Neuronal stem cell (in vitro differentiated cells): ENCODE measurements around the gene CMSS1.

Experiments
- DNase-seq: peaks from one replicate; pipeline ENCODE4 v3.0.0-alpha.2; 2013; ENCODE audit warnings: low spot score
- H2AFZ ChIP-seq: one replicate; pipeline ENCODE4 v1.6.1; 2013; ENCODE audit warnings: mild to moderate bottlenecking, low read length, inconsistent platforms
- H2AK5ac ChIP-seq: 2 replicates; pipeline ENCODE4 v1.6.1; 2013; ENCODE audit warnings: low read depth, mild to moderate bottlenecking, inconsistent platforms, low read length, moderate library complexity, mixed read lengths
- H2BK120ac ChIP-seq: 2 replicates; pipeline ENCODE4 v1.6.1; 2013; ENCODE audit warnings: low read depth, mild to moderate bottlenecking, inconsistent platforms, low read length, moderate library complexity, mixed read lengths
- H2BK12ac ChIP-seq: one replicate; pipeline ENCODE4 v1.6.1; 2013; ENCODE audit warnings: low read length, inconsistent platforms
- H2BK15ac ChIP-seq: 2 replicates; pipeline ENCODE4 v1.6.1; 2013; ENCODE audit warnings: mild to moderate bottlenecking, low read length, inconsistent platforms, mixed read lengths
- H2BK5ac ChIP-seq: one replicate; pipeline ENCODE4 v1.6.1; 2013; ENCODE audit warnings: inconsistent platforms, mild to moderate bottlenecking, low read length, moderate library complexity
- H3K14ac ChIP-seq: one replicate; pipeline ENCODE4 v1.6.1; 2013; ENCODE audit warnings: low read length, inconsistent platforms
- H3K18ac ChIP-seq: 2 replicates; pipeline ENCODE4 v1.6.1; 2013; ENCODE audit warnings: low read length, inconsistent platforms
- H3K23ac ChIP-seq: 2 replicates; pipeline ENCODE4 v1.6.1; 2013; ENCODE audit warnings: low read depth, mild to moderate bottlenecking, mixed read lengths, low read length, inconsistent platforms; ENCODE audit not compliant: poor library complexity
- H3K27ac ChIP-seq: replicated peaks from 3 replicates; pipeline ENCODE4 v1.5.1; 2013; ENCODE audit warnings: low read length, inconsistent platforms
- H3K27me3 ChIP-seq, 3 experiments: 2 replicates each; pipeline ENCODE4 v1.6.1; 2013; ENCODE audit warnings: low read length in 3 of 3, mild to moderate bottlenecking in 2 of 3, inconsistent platforms in 1 of 3, low read depth in 1 of 3, mixed read lengths in 1 of 3, moderate library complexity in 1 of 3; ENCODE audit not compliant: control insufficient read depth in 3 of 3, insufficient read depth in 3 of 3
- H3K36me3 ChIP-seq, 2 donors: replicated peaks in 1 of 2; 2 replicates each; pipeline ENCODE4 v1.6.1; 2013; ENCODE audit warnings: low read length in 2 of 2; ENCODE audit not compliant: control insufficient read depth in 2 of 2, insufficient read depth in 2 of 2
- H3K4ac ChIP-seq: 2 replicates; pipeline ENCODE4 v1.6.1; 2013; ENCODE audit warnings: inconsistent platforms, mild to moderate bottlenecking, low read length, moderate library complexity
- H3K4me1 ChIP-seq, 2 donors: 1 replicate in 1 of 2; 2 replicates in 1 of 2; pipeline ENCODE4 v1.6.1; 2013; ENCODE audit warnings: low read length in 2 of 2, low read depth in 1 of 2; ENCODE audit not compliant: control insufficient read depth in 2 of 2, insufficient read depth in 1 of 2
- H3K4me2 ChIP-seq: one replicate; pipeline ENCODE4 v1.6.1; 2013; ENCODE audit warnings: mild to moderate bottlenecking, low read length, inconsistent platforms; ENCODE audit not compliant: insufficient read depth, poor library complexity, severe bottlenecking
- H3K4me3 ChIP-seq, 2 donors: 2 replicates each; pipeline ENCODE4 v1.5.1; 2013; ENCODE audit warnings: low read length in 2 of 2, mild to moderate bottlenecking in 2 of 2, inconsistent platforms in 1 of 2, moderate library complexity in 1 of 2
- H3K79me1 ChIP-seq: one replicate; pipeline ENCODE4 v1.6.1; 2013; ENCODE audit warnings: low read depth, mild to moderate bottlenecking, inconsistent platforms, low read length, moderate library complexity
- H3K9ac ChIP-seq: one replicate; pipeline ENCODE4 v1.6.1; 2013; ENCODE audit warnings: mild to moderate bottlenecking, low read depth, low read length, inconsistent platforms; ENCODE audit not compliant: poor library complexity
- H3K9me3 ChIP-seq, 2 donors: replicated peaks in 1 of 2; 2 replicates each; pipeline versions ENCODE3 to v1.6.1; 2013; ENCODE audit warnings: low read length in 2 of 2, mild to moderate bottlenecking in 2 of 2, inconsistent platforms in 1 of 2, low read depth in 1 of 2, mixed read lengths in 1 of 2, moderate library complexity in 1 of 2; ENCODE audit not compliant: control insufficient read depth in 2 of 2, insufficient read depth in 1 of 2
- H4K8ac ChIP-seq: one replicate; pipeline ENCODE4 v1.6.1; 2013; ENCODE audit warnings: low read depth, mild to moderate bottlenecking, inconsistent platforms, low read length, moderate library complexity
- H4K91ac ChIP-seq: one replicate; pipeline ENCODE4 v1.6.1; 2013; ENCODE audit warnings: low read length, low read depth, mild to moderate bottlenecking, inconsistent platforms; ENCODE audit not compliant: poor library complexity
- WGBS, 2 donors: extraction: QIAGEN DNeasy Blood & Tissue Kit; methylation state at CpG; one replicate each; pipeline ENCODE4 v1.1.7; 2013; ENCODE audit warnings: missing lambda C conversion rate in 2 of 2, mixed read lengths in 1 of 2; ENCODE audit not compliant: insufficient read length in 2 of 2, insufficient replicate concordance in 1 of 2; ENCODE audit errors: extremely low coverage in 2 of 2; 5-methylcytosine and 5-hydroxymethylcytosine counted together

CMSS1 gene

DNA sequence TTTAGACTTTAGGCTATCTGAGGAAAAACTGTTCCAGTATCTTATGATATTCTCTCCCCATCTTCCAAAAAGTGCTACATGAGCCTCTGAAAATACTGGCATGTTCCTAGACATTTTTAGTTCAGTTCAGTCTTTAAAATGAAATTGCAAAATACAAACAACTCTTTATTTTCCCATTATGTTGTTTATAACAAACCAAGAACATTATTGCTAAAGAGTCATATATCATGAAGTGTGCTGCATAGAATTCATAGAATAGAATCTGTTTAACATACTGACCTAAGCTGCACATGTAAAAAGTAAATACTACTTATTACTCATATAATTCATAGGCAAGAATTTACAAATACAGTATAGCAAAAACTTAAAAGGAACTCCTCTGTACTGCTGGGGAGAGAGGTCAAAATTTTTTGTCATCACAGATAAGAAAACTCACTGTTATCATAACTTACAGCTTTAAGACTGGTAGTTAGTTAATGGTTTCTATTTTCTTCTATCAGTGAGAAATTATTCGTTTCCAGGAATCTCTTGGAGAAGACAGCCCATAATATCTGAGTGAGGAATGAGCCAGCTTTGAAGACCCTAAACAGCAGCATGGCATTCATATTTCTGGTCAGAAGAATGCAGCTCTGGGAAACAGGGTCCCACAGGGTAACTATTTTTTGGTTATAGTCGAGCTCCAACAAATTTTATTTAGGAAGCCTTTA is 264.5 kb downstream of the CMSS1 start:
- H2BK12ac ChIP-seq, result no peak overlapping the region
- H3K4me1 ChIP-seq, result peaks cover 3 to 26% of the 10 kb centered on the region in 2 donors
- no peak overlapping the region for H3K9ac ChIP-seq
- H3K4ac ChIP-seq, result no peak overlapping the region
- H4K8ac ChIP-seq, result no peak overlapping the region
- H3K79me1 ChIP-seq, result no peaks in the 10 kb centered on the region
- peaks cover 0 to 13% of the 10 kb centered on the region in 2 donors for H3K9me3 ChIP-seq
- no peak overlapping the region for H3K18ac ChIP-seq
- DNase-seq, result no peak
- no peak overlapping the region for H3K23ac ChIP-seq
- H3K14ac ChIP-seq, result no peak overlapping the region
- H3K36me3 ChIP-seq, result no peaks in the 10 kb centered on the region
- WGBS, 2 donors, result no CpG with 5 or more reads among the region's 2 CpGs
- H3K27ac ChIP-seq, result no peak overlapping the region
- H2AFZ ChIP-seq, result no peak overlapping the region
- no peak overlapping the region for H2BK120ac ChIP-seq
- H3K27me3 ChIP-seq, result no peaks in the 10 kb centered on the region
- H3K4me3 ChIP-seq, result no peak overlapping the region
- no peak overlapping the region for H4K91ac ChIP-seq
- no peak overlapping the region for H3K4me2 ChIP-seq
- no peak overlapping the region for H2BK5ac ChIP-seq
- no peak overlapping the region for H2AK5ac ChIP-seq
- no peak overlapping the region for H2BK15ac ChIP-seq

- Histone ChIP-seq H3K27me3 (no peaks in the 10 kb centered on the region), H3K36me3 (no peaks in the 10 kb centered on the region), H3K4me3 (no peak overlapping the region), H3K23ac (no peak overlapping the region), H2BK5ac (no peak overlapping the region), H2AFZ (no peak overlapping the region), H3K9ac (no peak overlapping the region), H3K4me1 (peaks cover 3 to 26% of the 10 kb centered on the region in 2 donors), H3K4ac (no peak overlapping the region), H2AK5ac (no peak overlapping the region), H4K91ac (no peak overlapping the region), H3K9me3 (peaks cover 0 to 13% of the 10 kb centered on the region in 2 donors), H2BK15ac (no peak overlapping the region), H2BK12ac (no peak overlapping the region), H3K4me2 (no peak overlapping the region), H3K14ac (no peak overlapping the region), H3K79me1 (no peaks in the 10 kb centered on the region), H2BK120ac (no peak overlapping the region), H4K8ac (no peak overlapping the region), H3K18ac (no peak overlapping the region), H3K27ac (no peak overlapping the region)
- no CpG with 5 or more reads among the region's 1 CpG for WGBS, 2 donors
- DNase-seq, result no peak
These were observed 265.1 kb downstream of the CMSS1 start for GRCh38 chr3:100082714-100083113.

DNA sequence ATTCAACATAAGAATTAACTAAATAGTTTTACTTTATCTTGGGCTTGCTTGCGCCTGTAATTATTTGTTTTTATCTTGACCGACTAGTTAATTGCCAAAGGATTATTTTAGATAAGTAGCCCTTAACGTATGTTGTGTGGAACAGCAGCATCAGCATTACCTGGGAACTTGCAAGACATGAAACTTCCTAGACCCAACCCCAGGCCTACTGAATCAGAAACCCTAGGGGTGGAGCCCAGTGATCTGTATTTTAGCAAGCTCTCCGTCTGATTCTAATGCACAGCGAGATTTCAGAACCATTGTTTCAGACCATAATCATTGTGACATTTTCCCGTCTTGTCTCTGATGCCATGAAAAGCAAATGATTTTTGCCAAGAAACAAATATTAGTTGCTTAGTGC is 265.5 kb downstream of the CMSS1 start:
- no peak overlapping the region for H3K4me3 ChIP-seq
- no CpG with 5 or more reads among the region's 6 CpGs for WGBS, 2 donors
- H2BK15ac ChIP-seq, result no peak overlapping the region
- no peak overlapping the region for H3K14ac ChIP-seq
- no peak overlapping the region for H2BK120ac ChIP-seq
- no peak overlapping the region for H3K4me2 ChIP-seq
- no peak overlapping the region for H3K27ac ChIP-seq
- H4K91ac ChIP-seq, result no peak overlapping the region
- H3K23ac ChIP-seq, result no peak overlapping the region
- no peaks in the 10 kb centered on the region for H3K27me3 ChIP-seq
- no peak overlapping the region for H3K18ac ChIP-seq
- no peak overlapping the region for H4K8ac ChIP-seq
- no peak overlapping the region for H2BK12ac ChIP-seq
- H2AK5ac ChIP-seq, result no peak overlapping the region
- H3K4ac ChIP-seq, result no peak overlapping the region
- H3K9me3 ChIP-seq, result peaks cover 0 to 13% of the 10 kb centered on the region in 2 donors
- H3K36me3 ChIP-seq, result no peaks in the 10 kb centered on the region
- no peak overlapping the region for H2BK5ac ChIP-seq
- peaks cover 3 to 26% of the 10 kb centered on the region in 2 donors for H3K4me1 ChIP-seq
- no peak for DNase-seq
- H2AFZ ChIP-seq, result no peak overlapping the region
- no peaks in the 10 kb centered on the region for H3K79me1 ChIP-seq
- H3K9ac ChIP-seq, result no peak overlapping the region

GRCh38 chr3:100084100-100084806 is 266.6 kb downstream of the CMSS1 start:
- H3K23ac ChIP-seq, result no peak overlapping the region
- no peak overlapping the region for H3K4ac ChIP-seq
- WGBS, 2 donors, result no CpG with 5 or more reads among the region's 7 CpGs
- peaks cover 3 to 28% of the 10 kb centered on the region in 2 donors for H3K4me1 ChIP-seq
- no peak overlapping the region for H3K4me2 ChIP-seq
- H4K8ac ChIP-seq, result no peak overlapping the region
- no peak overlapping the region for H3K14ac ChIP-seq
- H3K4me3 ChIP-seq, result no peak overlapping the region
- no peaks in the 10 kb centered on the region for H3K36me3 ChIP-seq
- H3K9me3 ChIP-seq, result peaks cover 0 to 13% of the 10 kb centered on the region in 2 donors
- H2AFZ ChIP-seq, result no peak overlapping the region
- no peaks in the 10 kb centered on the region for H3K27me3 ChIP-seq
- H3K18ac ChIP-seq, result no peak overlapping the region
- H2AK5ac ChIP-seq, result no peak overlapping the region
- H3K27ac ChIP-seq, result no peak overlapping the region
- no peak overlapping the region for H2BK5ac ChIP-seq
- H3K79me1 ChIP-seq, result no peaks in the 10 kb centered on the region
- H3K9ac ChIP-seq, result no peak overlapping the region
- no peak overlapping the region for H2BK12ac ChIP-seq
- no peak overlapping the region for H2BK15ac ChIP-seq
- no peak overlapping the region for H2BK120ac ChIP-seq
- no peak for DNase-seq
- H4K91ac ChIP-seq, result no peak overlapping the region
